KMS-11 (cell line): ENCODE results near the gene SPTB.
A peak's percentile ranks its signal among the peaks of the same experiment; 100 is the strongest.

ENCODE experiments used
- H2AFZ ChIP-seq: fragments of 200-600 bp; sonication (generic); 2 replicates; pipeline ENCODE4 v1.6.1; 2016; ENCODE audit warnings: antibody characterized with exemption, mixed run types, low read depth
- H3K27ac ChIP-seq: fragments of 200-600 bp; sonication (generic); 2 replicates; pipeline ENCODE4 v1.6.1; 2016; ENCODE audit warnings: mild to moderate bottlenecking, mixed run types
- H3K27me3 ChIP-seq: fragments of 200-600 bp; sonication (generic); 2 replicates; pipeline ENCODE4 v1.6.1; 2017; ENCODE audit warnings: mild to moderate bottlenecking, low read depth, mixed run types, moderate library complexity; ENCODE audit not compliant: insufficient read depth
- H3K36me3 ChIP-seq: fragments of 200-600 bp; sonication (generic); 2 replicates; pipeline ENCODE4 v1.6.1; 2017; ENCODE audit warnings: mild to moderate bottlenecking, mixed run types; ENCODE audit not compliant: insufficient read depth
- H3K4me1 ChIP-seq: fragments of 200-600 bp; sonication (generic); 2 replicates; pipeline ENCODE4 v1.6.1; 2016; ENCODE audit warnings: mild to moderate bottlenecking, low read depth, mixed run types; ENCODE audit not compliant: poor library complexity, severe bottlenecking
- H3K4me2 ChIP-seq: fragments of 200-600 bp; sonication (generic); 2 replicates; pipeline ENCODE4 v1.7.0; 2016; ENCODE audit warnings: mild to moderate bottlenecking, mixed run types
- H3K4me3 ChIP-seq: fragments of 200-600 bp; sonication (generic); IDR thresholded peaks from 2 replicates; pipeline ENCODE4 v1.6.1; 2017; ENCODE audit warnings: low read depth, low read length, mixed read lengths; ENCODE audit not compliant: insufficient read depth
- H3K79me2 ChIP-seq: fragments of 200-600 bp; sonication (generic); 2 replicates; pipeline ENCODE4 v1.6.1; 2016; ENCODE audit warnings: low read depth, mixed run types; ENCODE audit not compliant: insufficient read depth
- H3K9ac ChIP-seq: fragments of 200-600 bp; sonication (generic); 2 replicates; pipeline ENCODE4 v1.6.1; 2016; ENCODE audit warnings: mild to moderate bottlenecking, mixed run types
- H4K20me1 ChIP-seq: fragments of 200-600 bp; sonication (generic); 2 replicates; pipeline ENCODE4 v1.6.1; 2016; ENCODE audit warnings: mild to moderate bottlenecking, mixed run types; ENCODE audit not compliant: insufficient read depth
- TF ChIP-seq, protein P1 (sequence below): fragments of 200-600 bp; sonication (generic); conservative IDR thresholded peaks from 2 replicates; pipeline ENCODE4 v1.6.1; 2017; ENCODE audit warnings: low read depth, mild to moderate bottlenecking, antibody characterized with exemption, low read length, moderate library complexity, mixed read lengths

Gene SPTB

DNA sequence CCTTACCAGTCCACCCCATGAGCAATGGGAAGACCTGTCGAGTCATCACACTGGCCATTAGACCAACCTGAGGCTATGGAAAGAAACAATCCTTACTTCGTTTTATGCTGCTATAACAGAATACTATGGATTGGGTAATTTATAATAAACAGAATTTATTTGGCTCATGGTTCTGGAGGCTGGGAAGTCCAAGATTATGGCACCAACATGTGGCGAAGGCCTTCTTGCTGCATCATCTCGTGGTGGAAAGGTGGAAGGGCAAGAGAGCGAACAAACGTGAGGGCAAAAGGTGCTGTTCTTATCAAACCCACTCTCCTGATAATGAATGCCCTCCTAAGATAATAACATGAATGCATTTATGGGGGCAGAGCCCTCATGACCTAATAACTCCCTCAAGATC, 9.6 kb upstream of the SPTB start:
- no peak overlapping the region for H2AFZ ChIP-seq
- H4K20me1 ChIP-seq: no peaks in the 10 kb centered on the region
- H3K9ac ChIP-seq: no peak overlapping the region
- H3K4me2 ChIP-seq: no peak overlapping the region
- H3K27me3 ChIP-seq: no peaks in the 10 kb centered on the region
- TF ChIP-seq, protein P1, sequence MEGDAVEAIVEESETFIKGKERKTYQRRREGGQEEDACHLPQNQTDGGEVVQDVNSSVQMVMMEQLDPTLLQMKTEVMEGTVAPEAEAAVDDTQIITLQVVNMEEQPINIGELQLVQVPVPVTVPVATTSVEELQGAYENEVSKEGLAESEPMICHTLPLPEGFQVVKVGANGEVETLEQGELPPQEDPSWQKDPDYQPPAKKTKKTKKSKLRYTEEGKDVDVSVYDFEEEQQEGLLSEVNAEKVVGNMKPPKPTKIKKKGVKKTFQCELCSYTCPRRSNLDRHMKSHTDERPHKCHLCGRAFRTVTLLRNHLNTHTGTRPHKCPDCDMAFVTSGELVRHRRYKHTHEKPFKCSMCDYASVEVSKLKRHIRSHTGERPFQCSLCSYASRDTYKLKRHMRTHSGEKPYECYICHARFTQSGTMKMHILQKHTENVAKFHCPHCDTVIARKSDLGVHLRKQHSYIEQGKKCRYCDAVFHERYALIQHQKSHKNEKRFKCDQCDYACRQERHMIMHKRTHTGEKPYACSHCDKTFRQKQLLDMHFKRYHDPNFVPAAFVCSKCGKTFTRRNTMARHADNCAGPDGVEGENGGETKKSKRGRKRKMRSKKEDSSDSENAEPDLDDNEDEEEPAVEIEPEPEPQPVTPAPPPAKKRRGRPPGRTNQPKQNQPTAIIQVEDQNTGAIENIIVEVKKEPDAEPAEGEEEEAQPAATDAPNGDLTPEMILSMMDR: no peak
- no peaks in the 10 kb centered on the region for H3K36me3 ChIP-seq
- no peaks in the 10 kb centered on the region for H3K79me2 ChIP-seq
- H3K4me1 ChIP-seq: no peaks in the 10 kb centered on the region
- H3K4me3 ChIP-seq: no peak overlapping the region
- no peak overlapping the region for H3K27ac ChIP-seq

DNA sequence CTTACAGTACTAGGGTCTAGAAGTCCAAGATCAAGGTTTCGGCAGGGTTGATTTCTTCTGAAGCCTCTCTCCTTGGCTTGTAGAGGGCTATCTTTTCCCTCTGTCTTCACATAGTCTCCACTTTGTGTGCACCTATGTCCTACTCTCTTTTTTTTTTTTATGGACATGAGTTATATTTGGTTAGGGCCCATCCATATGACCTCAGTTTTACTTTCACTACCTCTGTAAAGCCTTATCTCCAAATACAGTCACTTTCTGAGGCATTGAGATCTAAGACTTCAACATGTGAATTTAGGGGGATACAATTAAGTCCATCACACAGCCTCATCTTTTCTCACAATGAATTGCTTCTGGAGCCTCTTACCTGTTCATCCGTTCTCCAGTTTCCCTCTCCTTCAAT, 5.9 kb upstream of the SPTB start:
- no peak overlapping the region for H2AFZ ChIP-seq
- peaks cover 11% of the 10 kb centered on the region for H3K4me1 ChIP-seq
- TF ChIP-seq, protein P1: no peak
- H3K4me2 ChIP-seq: no peak overlapping the region
- H3K27me3 ChIP-seq: no peaks in the 10 kb centered on the region
- no peaks in the 10 kb centered on the region for H3K79me2 ChIP-seq
- no peak overlapping the region for H3K4me3 ChIP-seq
- no peak overlapping the region for H3K27ac ChIP-seq
- H3K9ac ChIP-seq: no peak overlapping the region
- no peaks in the 10 kb centered on the region for H4K20me1 ChIP-seq
- H3K36me3 ChIP-seq: no peaks in the 10 kb centered on the region

- TF ChIP-seq, protein P1: no peak
- H4K20me1 ChIP-seq: no peaks in the 10 kb centered on the region
- no peaks in the 10 kb centered on the region for H3K79me2 ChIP-seq
- no peaks in the 10 kb centered on the region for H3K36me3 ChIP-seq
- H3K9ac ChIP-seq: peak overlapping the region; percentile 25; the same call in 1 of the 2 replicates
- no peak overlapping the region for H3K27ac ChIP-seq
- H3K4me1 ChIP-seq: peaks cover 11% of the 10 kb centered on the region
- peak overlapping the region; percentile 81 for H3K4me2 ChIP-seq
- H3K27me3 ChIP-seq: no peaks in the 10 kb centered on the region
- H2AFZ ChIP-seq: peak overlapping the region; percentile 89
- H3K4me3 ChIP-seq: no peak overlapping the region
Measured at GRCh38 chr14:64880221-64881121, 764 bp upstream of the SPTB start.

GRCh38 chr14:64878837-64879634, 671 bp downstream of the SPTB start:
- no peaks in the 10 kb centered on the region for H3K27me3 ChIP-seq
- peaks cover 11% of the 10 kb centered on the region for H3K4me1 ChIP-seq
- H3K79me2 ChIP-seq: no peaks in the 10 kb centered on the region
- H2AFZ ChIP-seq: no peak overlapping the region
- 0 out of 2 replicates have a peak overlapping the region, but pooled peaks have one; percentile 81 for H3K4me2 ChIP-seq
- H3K4me3 ChIP-seq: no peak overlapping the region
- no peaks in the 10 kb centered on the region for H4K20me1 ChIP-seq
- no peak overlapping the region for H3K27ac ChIP-seq
- no peak overlapping the region for H3K9ac ChIP-seq
- no peaks in the 10 kb centered on the region for H3K36me3 ChIP-seq
- TF ChIP-seq, protein P1: no peak
